K562 (cell line): ENCODE results near the gene THAP11. TPM values are rescaled to one million over a fixed set of nuclear protein-coding genes. Genes with fewer than 3 reads are reported as not detected.

Source experiments
- ATAC-seq: fragments of 200-7000 bp; cut with Tn5 transposase; 3 replicates; pipeline ENCODE4 v1.9.1; 2020; ENCODE audit warnings: moderate library complexity
- BruUV-seq: library from RNA; stranded (reverse); fragments of 400-500 nt; replicated peaks from 2 replicates; lab custom pipeline; 2021; lab: Mats Ljungman, UMichigan
- CTCF ChIA-PET: fragments of 300-600 bp; formaldehyde crosslinking; extraction: SDS; loops from one replicate; lab custom pipeline; 2021; ENCODE audit warnings: low intra/inter-chr PET ratio; lab: Yijun Ruan, JAX
- POLR2A ChIA-PET: fragments of 300-600, 350-650 bp; sonication (Branson Sonifier 250); formaldehyde crosslinking; extraction: SDS; loops from one replicate; lab custom pipeline; 2021; ENCODE audit warnings: antibody characterized with exemption, inconsistent platforms; lab: Yijun Ruan, JAX
- DNase-seq, 4 experiments: peaks; one replicate each; pipeline versions ENCODE4 v3.0.0 to v3.0.0-alpha.2; 2011 to 2018; ENCODE audit warnings: low spot score in 3 of 4, mixed read lengths in 3 of 4; ENCODE audit errors: extremely low read depth in 1 of 4
- FAIRE-seq: peaks from 2 replicates; lab custom pipeline; 2011; peaks lifted over from hg19 to GRCh38; lab: Jason Lieb, UNC
- H2AFZ ChIP-seq: 2 replicates; pipeline ENCODE4 v1.6.0; 2011; ENCODE audit warnings: low read depth, low read length, control low read depth, inconsistent platforms
- H3K27ac ChIP-seq: fragments of 200-600 bp; 3 replicates; pipeline ENCODE4 v1.8.0; 2011; ENCODE audit warnings: low read depth, mild to moderate bottlenecking, control low read depth, inconsistent platforms, low read length, moderate library complexity, mixed read lengths; ENCODE audit errors: extremely low read depth
- H3K27me3 ChIP-seq, 2 experiments: fragments of 300-600 bp in 1 of 2; 2 replicates in 1 of 2; 3 replicates in 1 of 2; pipeline versions ENCODE4 v1.6.0 to v1.8.0; 2011; ENCODE audit warnings: inconsistent platforms in 2 of 2, low read length in 2 of 2, mild to moderate bottlenecking in 1 of 2, mixed read lengths in 1 of 2, moderate library complexity in 1 of 2; ENCODE audit not compliant: control insufficient read depth in 2 of 2, insufficient read depth in 2 of 2
- H3K36me3 ChIP-seq: fragments of 300-600 bp; 3 replicates; pipeline ENCODE4 v1.8.0; 2011; ENCODE audit warnings: mild to moderate bottlenecking, low read length, inconsistent platforms; ENCODE audit not compliant: control insufficient read depth, insufficient read depth
- H3K4me1 ChIP-seq, 2 experiments: fragments of 200-600 bp in 1 of 2; replicated peaks in 1 of 2; 2 replicates in 1 of 2; 3 replicates in 1 of 2; pipeline versions ENCODE4 v1.5.1 to v1.8.0; 2011; ENCODE audit warnings: inconsistent platforms in 2 of 2, low read length in 2 of 2, mild to moderate bottlenecking in 1 of 2, mixed read lengths in 1 of 2, moderate library complexity in 1 of 2; ENCODE audit not compliant: control insufficient read depth in 2 of 2, insufficient read depth in 2 of 2
- H3K4me2 ChIP-seq: 2 replicates; pipeline ENCODE4 v1.6.1; 2011; ENCODE audit warnings: low read length, control low read depth, inconsistent platforms, mixed read lengths; ENCODE audit not compliant: insufficient read depth
- H3K4me3 ChIP-seq: fragments of 200-600 bp; sonication (generic), shearing (Covaris generic); 2 replicates; pipeline ENCODE4 v1.5.1; 2016; ENCODE audit warnings: control low read depth, inconsistent platforms
- H3K79me2 ChIP-seq: fragments of 200-600 bp; 3 replicates; pipeline ENCODE4 v1.8.0; 2011; ENCODE audit warnings: low read length, inconsistent platforms; ENCODE audit not compliant: control insufficient read depth, insufficient read depth
- H3K9ac ChIP-seq, 2 experiments: 2 replicates each; pipeline versions ENCODE4 v1.6.0 to v1.6.1; 2011; ENCODE audit warnings: low read depth in 2 of 2, low read length in 2 of 2, control low read depth in 1 of 2, inconsistent platforms in 1 of 2, mild to moderate bottlenecking in 1 of 2, mixed read lengths in 1 of 2; ENCODE audit not compliant: insufficient read depth in 1 of 2
- H3K9me1 ChIP-seq: one replicate; pipeline ENCODE4 v1.6.0; 2011; ENCODE audit warnings: inconsistent platforms, mild to moderate bottlenecking, low read length, moderate library complexity; ENCODE audit not compliant: control insufficient read depth, insufficient read depth
- H3K9me3 ChIP-seq: replicated peaks from 2 replicates; pipeline ENCODE4 v1.5.1; 2011; ENCODE audit warnings: low read depth, low read length, inconsistent platforms; ENCODE audit not compliant: control insufficient read depth, insufficient read depth
- H4K20me1 ChIP-seq: replicated peaks from 2 replicates; pipeline ENCODE4 v1.6.1; 2011; ENCODE audit warnings: low read length, inconsistent platforms, mixed read lengths; ENCODE audit not compliant: control insufficient read depth, insufficient read depth
- ARID1B ChIP-seq: fragments of 450-650 bp; IDR thresholded peaks from 2 replicates; pipeline ENCODE4 v1.6.1; 2016; ENCODE audit warnings: antibody characterized with exemption, mild to moderate bottlenecking, inconsistent platforms
- HDAC1 ChIP-seq, 2 experiments: fragments of 450-650 bp; IDR thresholded peaks; 2 replicates each; pipeline ENCODE4 v1.6.1; 2016 to 2017; ENCODE audit warnings: inconsistent platforms in 1 of 2, mild to moderate bottlenecking in 1 of 2, moderate library complexity in 1 of 2
- HOXB6 ChIP-seq: fragments of 250-450 bp; sonication (Bioruptor Pico); IDR thresholded peaks from 2 replicates; pipeline ENCODE4 v1.5.1; 2022; ENCODE audit warnings: mild to moderate bottlenecking, borderline replicate concordance
- MAX ChIP-seq: sonication (generic); formaldehyde crosslinking; IDR thresholded peaks from 2 replicates; pipeline ENCODE4 v1.9.0; 2022; ENCODE audit warnings: mild to moderate bottlenecking, missing genetic modification reagents
- NRF1 ChIP-seq, 2 experiments: fragments of 450-650 bp; IDR thresholded peaks in 1 of 2; conservative IDR thresholded peaks in 1 of 2; 2 replicates each; pipeline ENCODE4 v1.6.1; 2014; ENCODE audit warnings: mild to moderate bottlenecking in 2 of 2
- SIN3A ChIP-seq, 2 experiments: fragments of 150-350 bp in 1 of 2; IDR thresholded peaks; 2 replicates each; pipeline ENCODE4 v1.6.1; 2011 to 2016; ENCODE audit warnings: borderline replicate concordance in 2 of 2, low read depth in 2 of 2, low read length in 2 of 2, mild to moderate bottlenecking in 2 of 2, moderate library complexity in 2 of 2; ENCODE audit not compliant: control insufficient read depth in 1 of 2
- WGBS: fragments of 100-300 bp; shearing (Covaris generic); methylation state at CpG from one replicate; pipeline ENCODE4 v1.1.6; 2016; ENCODE audit warnings: low coverage, mixed read lengths; ENCODE audit not compliant: insufficient coverage; ENCODE audit errors: missing lambda C conversion rate; 5-methylcytosine and 5-hydroxymethylcytosine counted together
- in situ Hi-C: fragments of 300-500 bp; cut with MboI; formaldehyde crosslinking; loops from 4 replicates; pipeline ENCODE4 v1.15.0; 2018; ENCODE audit warnings: inconsistent platforms, mixed read lengths
- intact Hi-C: fragments of 100-400 bp; cut with micrococcal nuclease; formaldehyde crosslinking; loops from 2 replicates; pipeline ENCODE4 v1.14.2; 2022
- polyA plus RNA-seq, 8 experiments: library from polyadenylated mRNA; depleted of rRNA in 4 of 8; stranded (reverse) in 5 of 8; unstranded in 3 of 8; fragments of >200 nt; fragmentation: Nextera tagmentation in 2 of 8; fragmentation: Illumina TruSeq in 1 of 8; extraction: Ambion mirVana in 2 of 8; extraction: Trizol in 1 of 8; gene quantifications; 2 replicates each; pipeline versions ENCODE4 v1.2.1 to v1.2.3, GENCODE V29; 2011 to 2014; ENCODE audit warnings: inconsistent platforms in 1 of 8, missing spikeins in 1 of 8
- total RNA-seq, 7 experiments: library from RNA; depleted of rRNA in 6 of 7; stranded (reverse); fragments of >200 nt in 6 of 7; fragmentation: Illumina TruSeq in 2 of 7; extraction: Trizol in 2 of 7; gene quantifications; 2 replicates each; pipeline versions ENCODE4 v1.2.1 to v1.2.3, GENCODE V29; 2011 to 2021; ENCODE audit warnings: low replicate concordance in 1 of 7

THAP11 gene
- total and polyA plus RNA-seq, 9 of the 15 experiments (the other 6 are each of a cell fraction or from before 2014, with no cell fraction given), result 2.4 to 31.6 (median 21.4) TPM

- no peak for TF ChIP-seq ARID1B
- TF ChIP-seq SIN3A (IDR thresholded peaks at IDR 0.05; ENCODE audit: borderline replicate concordance in 2 of 2, control insufficient read depth in 1 of 2, low read depth in 2 of 2, low read length in 2 of 2), result 0 out of 4 replicates have a peak, but pooled peaks of 1 of the 2 experiments have one; percentile 22
- peak in 1 of 2 experiments; percentile 3; a peak in 1 of 4 replicates for TF ChIP-seq NRF1 (conservative IDR thresholded peaks at IDR 0.05 in 1 of 2, IDR thresholded peaks at IDR 0.05 in 1 of 2)
- peak in 1 of 2 experiments; percentile 11; a peak in 1 of 4 replicates for TF ChIP-seq HDAC1 (IDR thresholded peaks at IDR 0.05)
- TF ChIP-seq, all 486 proteins: peak for 5
These were observed 31.6 kb downstream of the THAP11 start (continued) for GRCh38 chr16:67873435-67874370.

- Histone ChIP-seq H3K36me3 (peaks cover 80% of the 10 kb centered on the region; the same call in 2 of the 3 replicates), H2AFZ (no peak overlapping the region), H3K79me2 (peaks cover 40% of the 10 kb centered on the region), H3K4me3 (peak overlapping the region; percentile 85; the same call in 1 of the 2 replicates), H3K9me3 (no peaks in the 10 kb centered on the region), H3K4me2 (peak overlapping the region; percentile 89), H3K27me3 (no peaks in the 10 kb centered on the region), H3K9me1 (no peaks in the 10 kb centered on the region), H3K27ac (no peak overlapping the region; the same call in 2 of the 3 replicates), H3K4me1 (peaks cover 21 to 22% of the 10 kb centered on the region in 2 experiments; a peak in 4 of 5 replicates)
- no peak for DNase-seq
- FAIRE-seq, result no peak
- intact Hi-C loops, result no loop called here
- no peak for TF ChIP-seq HOXB6 (CRISPR knock-in tag)
- TF ChIP-seq MAX, result 0 out of 2 replicates have a peak, but pooled peaks have one; percentile 4
- TF ChIP-seq, all 486 proteins: peak for 1
- H4K20me1 ChIP-seq, result peaks cover 14% of the 10 kb centered on the region
- 64% methylated on average over 3 of the region's 3 CpGs for WGBS
- no peak for ATAC-seq
- POLR2A ChIA-PET, result interaction anchor here (0.6 to 2.6 kb wide), 5 partner anchors 9 to 150 kb away, joined by 3 to 15 read pairs (median 4); partner anchors contain the start of gene NRN1L
- BruUV-seq, result no TSS peak
- in situ Hi-C loops, result no loop called here
- CTCF ChIA-PET, result no interaction called here
- H3K9ac ChIP-seq, result peak overlapping the region; percentile 87 to 99
These were observed 32.3 kb downstream of the THAP11 start for GRCh38 chr16:67874372-67874771.
